HG02970 (cell line): ENCODE measurements around the gene AFF4.

Experiments used
- ATAC-seq: cut with Tn5 transposase; IDR thresholded peaks from one replicate; pipeline ENCODE4 v1.9.1; 2021; ENCODE audit warnings: mild to moderate bottlenecking, moderate library complexity, moderate number of reproducible peaks; ENCODE audit not compliant: unreplicated experiment, low FRiP score

Gene AFF4

DNA sequence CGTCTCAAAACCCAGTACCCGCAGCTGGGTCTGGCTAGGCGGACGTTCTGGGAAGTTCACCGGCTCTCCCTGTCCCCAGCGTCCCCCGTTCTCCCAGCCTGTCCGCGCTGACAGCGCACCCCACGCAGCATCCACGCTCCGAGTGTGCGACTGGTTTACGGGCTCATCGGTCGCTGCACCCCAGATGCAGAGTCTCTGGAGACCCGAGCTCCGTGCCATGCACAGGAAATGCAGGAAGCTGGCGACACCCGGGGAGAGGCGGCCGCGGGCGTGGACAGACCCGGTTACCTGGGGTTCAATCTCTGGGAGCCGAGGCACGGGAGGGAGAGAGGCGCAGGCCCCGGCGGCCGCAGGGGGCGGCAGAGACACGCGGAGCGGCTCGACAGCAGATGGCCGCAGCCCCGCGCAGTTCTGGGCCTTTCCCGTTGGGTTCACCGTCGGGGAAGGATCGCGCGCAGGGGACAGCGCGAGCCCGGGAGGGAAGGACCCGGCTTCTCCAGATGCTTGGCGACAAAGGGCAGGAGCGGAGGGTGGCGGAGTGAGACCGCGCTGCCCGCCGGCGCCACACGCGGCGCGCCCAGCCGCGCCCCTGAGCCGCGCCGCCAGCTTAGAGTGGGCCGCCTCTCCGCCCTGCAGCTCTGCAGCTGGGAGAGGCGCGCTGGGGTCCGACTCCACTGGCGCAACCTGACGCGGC is 133.5 kb downstream of the AFF4 start:
- peak; percentile 57 for ATAC-seq

- no peak for ATAC-seq
These were observed 134.5 kb downstream of the AFF4 start for GRCh38 chr5:132828846-132829494.

DNA sequence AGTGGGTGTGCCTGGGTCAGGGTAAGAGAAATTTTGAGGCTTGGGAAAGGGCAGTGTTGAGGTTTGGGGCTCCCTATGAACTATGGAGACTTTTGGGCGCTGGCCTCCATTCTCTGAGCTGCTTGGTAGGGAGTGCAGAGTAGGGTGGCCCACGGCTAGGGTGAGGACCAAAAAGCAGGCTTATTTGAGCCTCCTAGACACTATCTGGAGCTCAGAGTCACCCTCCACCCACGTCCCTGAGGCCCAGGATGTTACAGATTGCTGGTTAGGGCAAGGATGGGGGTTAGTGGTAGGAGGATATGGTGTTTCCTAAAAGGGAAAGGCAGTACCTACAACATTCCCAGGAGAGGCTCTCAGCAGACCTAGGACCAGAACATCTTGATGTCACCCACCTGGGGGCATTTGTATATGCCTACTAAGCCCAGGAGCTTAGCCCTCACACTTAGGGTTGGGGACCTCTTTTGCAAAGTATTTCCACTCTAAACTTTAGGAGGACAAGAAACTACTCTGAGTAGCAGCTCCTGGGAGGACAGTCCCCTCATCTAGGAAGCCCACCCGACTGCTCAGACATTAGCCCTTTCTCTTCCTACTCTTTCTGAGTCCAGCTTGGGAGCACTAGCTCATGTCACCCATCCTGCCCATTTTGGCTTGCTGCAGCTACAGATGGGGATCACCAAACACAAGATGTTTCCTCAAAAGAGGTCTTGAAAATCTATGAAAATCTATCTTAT is 135.3 kb downstream of the AFF4 start:
- ATAC-seq, result no peak

GRCh38 chr5:132826424-132827082 is 136.9 kb downstream of the AFF4 start:
- ATAC-seq, result no peak

GRCh38 chr5:132825834-132826391 is 137.5 kb downstream of the AFF4 start:
- no peak for ATAC-seq
